Prostate gland (tissue), 2 donors: ENCODE data around the gene CCDC172. TPM values are rescaled to one million over a fixed set of nuclear protein-coding genes. Genes with fewer than 3 reads are reported as not detected.

Experiments
- DNase-seq: peaks from one replicate; pipeline ENCODE4 v3.0.0-alpha.2; 2019; ENCODE audit warnings: low spot score
- H3K27ac ChIP-seq, 2 donors: fragments of 200-600 bp; sonication (generic); 2 replicates each; pipeline ENCODE4 v1.5.1; 2017 to 2019
- H3K27me3 ChIP-seq: fragments of 200-600 bp; sonication (generic); replicated peaks from 2 replicates; pipeline ENCODE4 v1.5.1; 2019; ENCODE audit not compliant: insufficient read depth
- H3K36me3 ChIP-seq, 2 donors: fragments of 200-600 bp; sonication (generic); 1 replicate in 1 of 2; 2 replicates in 1 of 2; pipeline versions ENCODE4 v1.5.1 to v1.8.1; 2017 to 2019
- H3K4me1 ChIP-seq: fragments of 200-600 bp; sonication (generic); replicated peaks from 2 replicates; pipeline ENCODE4 v1.5.1; 2019
- H3K4me3 ChIP-seq, 2 donors: fragments of 200-600 bp; sonication (generic); 2 replicates each; pipeline ENCODE4 v1.5.1; 2017 to 2019
- H3K9me3 ChIP-seq: fragments of 200-600 bp; sonication (generic); 2 replicates; pipeline ENCODE4 v1.5.1; 2017
- CTCF ChIP-seq, 4 experiments: fragments of 200-600 bp in 2 of 4; fragments of 450-650 bp in 2 of 4; sonication (generic) in 2 of 4; IDR thresholded peaks; 1 replicate in 3 of 4; 2 replicates in 1 of 4; pipeline ENCODE4 v1.5.1; 2016 to 2019; ENCODE audit warnings: antibody characterized with exemption in 4 of 4, mild to moderate bottlenecking in 2 of 4, moderate library complexity in 2 of 4
- POLR2A ChIP-seq: fragments of 450-650 bp; IDR thresholded peaks from one replicate; pipeline ENCODE4 v1.6.1; 2016; ENCODE audit warnings: antibody characterized with exemption, mild to moderate bottlenecking
- POLR2AphosphoS5 ChIP-seq: sonication (generic); formaldehyde crosslinking; IDR thresholded peaks from one replicate; pipeline ENCODE4 v1.6.1; 2017; ENCODE audit warnings: antibody characterized with exemption
- WGBS: methylation state at CpG from one replicate; pipeline ENCODE4 v1.1.5; 2018; 5-methylcytosine and 5-hydroxymethylcytosine counted together
- intact Hi-C: fragments of 100-400 bp; cut with DNase I; formaldehyde crosslinking; loops from one replicate; pipeline ENCODE4 v1.14.2; 2022
- total RNA-seq, 2 donors: library from RNA; depleted of rRNA; stranded (reverse); fragments of >200 nt; gene quantifications; one replicate each; pipeline ENCODE4 v1.1.0, GENCODE V29; 2016

Gene CCDC172
- total RNA-seq, 2 donors from 2014 or later = 47.1 TPM; not detected in 1

- no peaks in the 10 kb centered on the region for H3K36me3 ChIP-seq
- no peak for TF ChIP-seq CTCF (IDR thresholded peaks at IDR 0.05)
- TF ChIP-seq POLR2A = no peak
- TF ChIP-seq POLR2AphosphoS5 = no peak
- 74% methylated on average over 13 of the region's 13 CpGs for WGBS
- H3K4me3 ChIP-seq = no peak overlapping the region
- no peak for DNase-seq
- intact Hi-C loops = no loop called here
- H3K27me3 ChIP-seq = no peaks in the 10 kb centered on the region
- H3K27ac ChIP-seq = no peak overlapping the region
- H3K4me1 ChIP-seq = no peaks in the 10 kb centered on the region
- H3K9me3 ChIP-seq = no peaks in the 10 kb centered on the region
These were observed 71.2 kb downstream of the CCDC172 start for GRCh38 chr10:116395223-116395985.

- Histone ChIP-seq H3K9me3 (no peaks in the 10 kb centered on the region), H3K27ac (no peak overlapping the region), H3K36me3 (no peaks in the 10 kb centered on the region), H3K4me1 (no peaks in the 10 kb centered on the region), H3K27me3 (no peaks in the 10 kb centered on the region), H3K4me3 (no peak overlapping the region)
- TF ChIP-seq CTCF (IDR thresholded peaks at IDR 0.05) = no peak
- no peak for TF ChIP-seq POLR2A
- TF ChIP-seq POLR2AphosphoS5 = no peak
- intact Hi-C loops = no loop called here
- DNase-seq = no peak
- WGBS = 51% methylated on average over 5 of the region's 5 CpGs
These were observed 74.0 kb downstream of the CCDC172 start for GRCh38 chr10:116398224-116398623.

GRCh38 chr10:116402858-116403257, 78.6 kb downstream of the CCDC172 start:
- intact Hi-C loops = no loop called here
- WGBS = 93% methylated on average over 3 of the region's 3 CpGs
- no peaks in the 10 kb centered on the region for H3K27me3 ChIP-seq

GRCh38 chr10:116403740-116404250, 79.5 kb downstream of the CCDC172 start:
- Histone ChIP-seq H3K9me3 (no peaks in the 10 kb centered on the region), H3K27ac (no peak overlapping the region), H3K27me3 (no peaks in the 10 kb centered on the region), H3K4me1 (no peaks in the 10 kb centered on the region), H3K36me3 (no peaks in the 10 kb centered on the region), H3K4me3 (no peak overlapping the region)
- intact Hi-C loops = no loop called here
- DNase-seq = no peak
- TF ChIP-seq POLR2AphosphoS5 = no peak
- no peak for TF ChIP-seq CTCF (IDR thresholded peaks at IDR 0.05)
- no peak for TF ChIP-seq POLR2A
- 76% methylated on average over 6 of the region's 6 CpGs for WGBS

More at GRCh38 chr10:116402858-116403257, 78.6 kb downstream of the CCDC172 start:
- TF ChIP-seq POLR2A = no peak
- no peak for TF ChIP-seq CTCF (IDR thresholded peaks at IDR 0.05)
- no peak for TF ChIP-seq POLR2AphosphoS5
- H3K4me1 ChIP-seq = no peaks in the 10 kb centered on the region
- no peak for DNase-seq
- H3K4me3 ChIP-seq = no peak overlapping the region
- no peaks in the 10 kb centered on the region for H3K36me3 ChIP-seq
- H3K27ac ChIP-seq = no peak overlapping the region
- H3K9me3 ChIP-seq = no peaks in the 10 kb centered on the region

GRCh38 chr10:116408719-116409118, 84.5 kb downstream of the CCDC172 start:
- no peak for DNase-seq
- no peaks in the 10 kb centered on the region for H3K4me1 ChIP-seq
- TF ChIP-seq POLR2A = no peak
- no peak for TF ChIP-seq POLR2AphosphoS5
- no peak for TF ChIP-seq CTCF (IDR thresholded peaks at IDR 0.05)
- no peak overlapping the region for H3K4me3 ChIP-seq
- H3K36me3 ChIP-seq = no peaks in the 10 kb centered on the region
- no peak overlapping the region for H3K27ac ChIP-seq
- 48% methylated on average over 7 of the region's 7 CpGs for WGBS
- no peaks in the 10 kb centered on the region for H3K9me3 ChIP-seq
- intact Hi-C loops = no loop called here
- no peaks in the 10 kb centered on the region for H3K27me3 ChIP-seq
